Dendritic cell treated with granulocyte-macrophage colony-stimulating factor and Interleukin-4, amounts not matched to agents 40 ng/mL and 50 ng/mL, for 4 days (primary cell): ENCODE measurements around the gene MAGEA12.
"Not testable (repeated sequence)": the region's sequence is repeated elsewhere in the genome, so short reads cannot be mapped to it uniquely, and the experiment has no call there.

Source experiments
- H3K27ac Mint-ChIP-seq: one replicate; pipeline ENCODE4 v1.8.0; 2022; ENCODE audit warnings: mild to moderate bottlenecking, mixed read lengths
- H3K27me3 Mint-ChIP-seq: one replicate; pipeline ENCODE4 v1.8.0; 2022; ENCODE audit warnings: mild to moderate bottlenecking, mixed read lengths
- H3K36me3 Mint-ChIP-seq: one replicate; pipeline ENCODE4 v1.8.0; 2022; ENCODE audit warnings: low read depth, mixed read lengths
- H3K4me1 Mint-ChIP-seq: one replicate; pipeline ENCODE4 v1.8.0; 2022; ENCODE audit warnings: low read depth, mixed read lengths
- H3K4me3 Mint-ChIP-seq: one replicate; pipeline ENCODE4 v1.8.0; 2022; ENCODE audit warnings: mild to moderate bottlenecking, moderate library complexity, mixed read lengths
- H3K9me3 Mint-ChIP-seq: one replicate; pipeline ENCODE4 v1.8.0; 2022; ENCODE audit warnings: mixed read lengths
- intact Hi-C: fragments of 100-400 bp; cut with micrococcal nuclease; formaldehyde crosslinking; loops from one replicate; pipeline ENCODE4 v1.15.0; 2022

MAGEA12 gene

DNA sequence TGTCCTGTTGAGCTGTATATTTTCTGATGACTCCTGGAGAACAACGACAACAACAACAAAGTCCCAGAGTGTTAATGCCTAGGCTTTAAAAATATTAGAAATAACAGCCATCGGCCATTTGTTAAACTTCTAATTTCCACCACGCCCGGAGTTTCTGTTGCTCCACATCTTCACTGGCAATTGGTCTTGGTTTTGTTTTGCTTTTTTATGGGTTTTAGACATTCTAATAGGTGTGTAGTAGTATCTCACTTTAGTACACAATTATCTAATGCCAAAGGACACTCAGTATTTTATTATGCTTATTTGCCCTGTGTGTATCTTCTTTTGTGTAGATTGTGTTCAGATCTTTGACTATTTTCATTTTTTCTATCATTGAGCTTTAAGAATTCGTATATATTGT, 5.0 kb downstream of the MAGEA12 start:
- Mint-ChIP-seq H3K4me1 (no peaks in the 10 kb centered on the region), H3K36me3 (no peaks in the 10 kb centered on the region), H3K9me3 (no peaks in the 10 kb centered on the region), H3K27ac (no peak overlapping the region), H3K27me3 (peaks cover 2% of the 10 kb centered on the region), H3K4me3 (no peak overlapping the region)
- intact Hi-C loops: no loop called here

- H3K36me3 Mint-ChIP-seq, H3K27me3 Mint-ChIP-seq, H3K9me3 Mint-ChIP-seq, H3K4me3 Mint-ChIP-seq, intact Hi-C loops, H3K4me1 Mint-ChIP-seq, H3K27ac Mint-ChIP-seq: not testable (repeated sequence)
Observed at GRCh38 chrX:152753686-152754650, 20.4 kb downstream of the MAGEA12 start, which contains the start of gene MAGEA2. Gene MAGEA2 (minus strand): TSS chrX:152753842. CDS start chrX:152751363, 2,479 bp downstream.

GRCh38 chrX:152754871-152755270, 21.3 kb downstream of the MAGEA12 start:
- H3K9me3 Mint-ChIP-seq, H3K4me3 Mint-ChIP-seq, H3K27me3 Mint-ChIP-seq, H3K27ac Mint-ChIP-seq, H3K36me3 Mint-ChIP-seq, H3K4me1 Mint-ChIP-seq, intact Hi-C loops: not testable (repeated sequence)

DNA sequence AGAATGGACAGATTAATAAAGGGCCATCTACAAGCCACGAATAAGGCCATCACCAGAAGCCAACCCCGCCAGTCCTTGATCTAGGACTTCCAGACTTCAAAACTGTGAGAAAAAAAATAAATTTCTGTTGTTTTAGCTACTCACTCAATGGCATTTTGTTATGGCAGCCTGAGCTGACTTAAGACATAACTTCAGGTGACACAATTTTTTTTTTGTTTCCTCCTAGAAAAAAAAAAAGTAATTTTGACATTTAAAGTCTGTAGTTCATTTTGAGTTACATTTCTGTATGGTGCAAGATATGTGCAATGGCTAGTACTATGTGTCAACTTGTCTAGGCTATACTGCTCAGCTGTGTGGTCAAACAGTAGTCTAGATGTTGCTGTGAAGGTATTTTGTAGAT, 25.4 kb downstream of the MAGEA12 start, which contains the start of gene CSAG3:
TSS of gene CSAG3 (plus strand) at position 301 of the 400 bp plus-strand sequence.
- H3K4me3 Mint-ChIP-seq, H3K27me3 Mint-ChIP-seq, H3K4me1 Mint-ChIP-seq, intact Hi-C loops, H3K27ac Mint-ChIP-seq, H3K36me3 Mint-ChIP-seq, H3K9me3 Mint-ChIP-seq: not testable (repeated sequence)

GRCh38 chrX:152759544-152759943, 26.0 kb downstream of the MAGEA12 start:
- H3K27ac Mint-ChIP-seq, H3K4me3 Mint-ChIP-seq, H3K4me1 Mint-ChIP-seq, H3K27me3 Mint-ChIP-seq, H3K36me3 Mint-ChIP-seq, H3K9me3 Mint-ChIP-seq, intact Hi-C loops: not testable (repeated sequence)

GRCh38 chrX:152761582-152761981, 28.0 kb downstream of the MAGEA12 start:
- H3K4me3 Mint-ChIP-seq, H3K9me3 Mint-ChIP-seq, H3K27ac Mint-ChIP-seq, intact Hi-C loops, H3K36me3 Mint-ChIP-seq, H3K4me1 Mint-ChIP-seq, H3K27me3 Mint-ChIP-seq: not testable (repeated sequence)

GRCh38 chrX:152766562-152766961, 33.0 kb downstream of the MAGEA12 start:
- H3K27ac Mint-ChIP-seq, intact Hi-C loops, H3K4me1 Mint-ChIP-seq, H3K4me3 Mint-ChIP-seq, H3K27me3 Mint-ChIP-seq, H3K9me3 Mint-ChIP-seq, H3K36me3 Mint-ChIP-seq: not testable (repeated sequence)

- H3K4me3 Mint-ChIP-seq, H3K27me3 Mint-ChIP-seq, H3K36me3 Mint-ChIP-seq, H3K4me1 Mint-ChIP-seq, H3K9me3 Mint-ChIP-seq, H3K27ac Mint-ChIP-seq, intact Hi-C loops: not testable (repeated sequence)
Observed at GRCh38 chrX:152769549-152770289, 36.2 kb downstream of the MAGEA12 start, which contains the start of gene MAGEA6. Gene MAGEA6 (minus strand): TSS chrX:152769689. CDS start chrX:152767650, 2,039 bp downstream.

DNA sequence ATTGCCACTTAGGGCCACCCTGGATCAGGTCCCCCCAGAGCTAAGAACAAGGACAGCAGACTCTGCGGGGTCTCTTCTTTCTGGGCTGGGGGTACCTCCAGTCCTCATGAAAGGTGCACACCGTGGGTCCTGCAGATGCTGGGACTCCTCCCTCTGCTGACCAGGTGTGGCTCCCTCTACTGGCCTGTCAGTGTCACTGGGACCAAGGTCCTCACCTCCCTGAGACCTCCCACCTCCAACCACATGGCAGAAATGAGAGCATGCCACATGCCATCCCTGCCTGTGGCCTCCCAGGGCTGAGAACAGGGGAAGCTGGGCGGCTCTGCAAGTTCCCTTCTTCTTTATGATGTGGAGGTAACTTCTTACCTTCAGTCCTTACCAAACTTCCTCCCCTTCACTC, 53.5 kb downstream of the MAGEA12 start:
- intact Hi-C loops, H3K27me3 Mint-ChIP-seq, H3K27ac Mint-ChIP-seq, H3K36me3 Mint-ChIP-seq, H3K9me3 Mint-ChIP-seq, H3K4me3 Mint-ChIP-seq, H3K4me1 Mint-ChIP-seq: not testable (repeated sequence)
